ENCODE data around the gene MAOB. TPM values are rescaled to one million over a fixed set of nuclear protein-coding genes. Genes with fewer than 3 reads are reported as not detected.
A peak's percentile ranks its signal among the peaks of the same experiment; 100 is the strongest.
"Not testable (repeated sequence)": the region's sequence is repeated elsewhere in the genome, so short reads cannot be mapped to it uniquely, and the experiment has no call there.

The MAOB gene
- total RNA-seq, 2 donors from 2014 or later = 0.10 to 0.30 TPM

- Mint-ChIP-seq H3K9me3 (no peaks in the 10 kb centered on the region), H3K27me3 (ENCODE audit: low read depth) (peaks cover 19% of the 10 kb centered on the region), H3K36me3 (ENCODE audit: insufficient read depth in 2 of 2) (no peaks in the 10 kb centered on the region), H3K4me3 (no peak overlapping the region), H3K4me1 (ENCODE audit: low read depth) (no peaks in the 10 kb centered on the region), H3K27ac (no peak overlapping the region)
- no peak for DNase-seq
- ATAC-seq (replicated peaks in 1 of 2) = no peak
Measured at GRCh38 chrX:43735534-43735933, 146.7 kb downstream of the MAOB start.

- H3K4me1 Mint-ChIP-seq (ENCODE audit: low read depth) = no peaks in the 10 kb centered on the region
Measured at GRCh38 chrX:43734444-43734843, 147.8 kb downstream of the MAOB start.

GRCh38 chrX:43733699-43734098, 148.6 kb downstream of the MAOB start:
- Mint-ChIP-seq H3K4me3 (no peak overlapping the region), H3K4me1 (ENCODE audit: low read depth) (no peaks in the 10 kb centered on the region), H3K9me3 (no peaks in the 10 kb centered on the region), H3K27ac (no peak overlapping the region), H3K27me3 (ENCODE audit: low read depth) (peaks cover 10% of the 10 kb centered on the region), H3K36me3 (ENCODE audit: insufficient read depth in 2 of 2) (no peaks in the 10 kb centered on the region)
- DNase-seq (no peak), ATAC-seq (replicated peaks in 1 of 2) (no peak)

More at GRCh38 chrX:43734444-43734843, 147.8 kb downstream of the MAOB start:
- Mint-ChIP-seq H3K4me3 (no peak overlapping the region), H3K27me3 (ENCODE audit: low read depth) (peaks cover 17% of the 10 kb centered on the region), H3K36me3 (ENCODE audit: insufficient read depth in 2 of 2) (no peaks in the 10 kb centered on the region), H3K9me3 (no peaks in the 10 kb centered on the region), H3K27ac (no peak overlapping the region)
- no peak for ATAC-seq (replicated peaks in 1 of 2)
- DNase-seq = no peak

- ATAC-seq (replicated peaks in 1 of 2) (no peak), DNase-seq (no peak)
- Mint-ChIP-seq H3K27me3 (ENCODE audit: low read depth) (peaks cover 15% of the 10 kb centered on the region), H3K36me3 (ENCODE audit: insufficient read depth in 2 of 2) (no peaks in the 10 kb centered on the region), H3K4me3 (no peak overlapping the region), H3K4me1 (ENCODE audit: low read depth) (peaks cover 5% of the 10 kb centered on the region), H3K27ac (no peak overlapping the region), H3K9me3 (no peaks in the 10 kb centered on the region)
Measured at GRCh38 chrX:43731086-43731485, 151.2 kb downstream of the MAOB start.

- H3K36me3 Mint-ChIP-seq (ENCODE audit: insufficient read depth in 2 of 2) = peaks cover 0 to 3% of the 10 kb centered on the region in 2 donors
- no peak overlapping the region for H3K27ac Mint-ChIP-seq
- peaks cover 0 to 2% of the 10 kb centered on the region in 2 donors for H3K9me3 Mint-ChIP-seq
- H3K4me1 Mint-ChIP-seq (ENCODE audit: low read depth) = peaks cover 5% of the 10 kb centered on the region
- no peak overlapping the region for H3K4me3 Mint-ChIP-seq
- peaks cover 18% of the 10 kb centered on the region for H3K27me3 Mint-ChIP-seq (ENCODE audit: low read depth)
- no peak for DNase-seq
- no peak for ATAC-seq (replicated peaks in 1 of 2)
Measured at GRCh38 chrX:43728966-43729365, 153.3 kb downstream of the MAOB start.

GRCh38 chrX:43728002-43728401, 154.2 kb downstream of the MAOB start:
- H3K9me3 Mint-ChIP-seq = peaks cover 0 to 2% of the 10 kb centered on the region in 2 donors
- DNase-seq (no peak), ATAC-seq (replicated peaks in 1 of 2) (peak in 1 of 2 donors; percentile 22)
- peaks cover 0 to 3% of the 10 kb centered on the region in 2 donors for H3K36me3 Mint-ChIP-seq (ENCODE audit: insufficient read depth in 2 of 2)
- no peak overlapping the region for H3K4me3 Mint-ChIP-seq
- H3K4me1 Mint-ChIP-seq (ENCODE audit: low read depth) = peaks cover 5% of the 10 kb centered on the region
- no peak overlapping the region for H3K27ac Mint-ChIP-seq
- peaks cover 27% of the 10 kb centered on the region for H3K27me3 Mint-ChIP-seq (ENCODE audit: low read depth)

- H3K27me3 Mint-ChIP-seq (ENCODE audit: low read depth) = peaks cover 27% of the 10 kb centered on the region
- not testable (repeated sequence) for H3K27ac Mint-ChIP-seq; H3K36me3 Mint-ChIP-seq (ENCODE audit: insufficient read depth in 2 of 2); DNase-seq; ATAC-seq (replicated peaks in 1 of 2); H3K9me3 Mint-ChIP-seq; H3K4me3 Mint-ChIP-seq; H3K4me1 Mint-ChIP-seq (ENCODE audit: low read depth)
Measured at GRCh38 chrX:43727254-43727653, 155.0 kb downstream of the MAOB start.

- H3K4me3 Mint-ChIP-seq; DNase-seq; H3K4me1 Mint-ChIP-seq (ENCODE audit: low read depth); ATAC-seq (replicated peaks in 1 of 2); H3K9me3 Mint-ChIP-seq; H3K36me3 Mint-ChIP-seq (ENCODE audit: insufficient read depth in 2 of 2): not testable (repeated sequence)
- Mint-ChIP-seq H3K27ac (peak overlapping the region; percentile 52), H3K27me3 (ENCODE audit: low read depth) (peaks cover 17% of the 10 kb centered on the region)
Measured at GRCh38 chrX:43725227-43725626, 157.0 kb downstream of the MAOB start.

- peaks cover 0 to 2% of the 10 kb centered on the region in 2 donors for H3K9me3 Mint-ChIP-seq
- no peak for DNase-seq
- H3K4me1 Mint-ChIP-seq (ENCODE audit: low read depth) = no peaks in the 10 kb centered on the region
- ATAC-seq (replicated peaks in 1 of 2) = no peak
- peaks cover 11% of the 10 kb centered on the region for H3K27me3 Mint-ChIP-seq (ENCODE audit: low read depth)
- H3K27ac Mint-ChIP-seq = no peak overlapping the region
- no peak overlapping the region for H3K4me3 Mint-ChIP-seq
- H3K36me3 Mint-ChIP-seq (ENCODE audit: insufficient read depth in 2 of 2) = peaks cover 3% of the 10 kb centered on the region in 2 donors
Measured at GRCh38 chrX:43720961-43721360, 161.3 kb downstream of the MAOB start.

GRCh38 chrX:43720082-43720481, 162.2 kb downstream of the MAOB start:
- no peak for ATAC-seq (replicated peaks in 1 of 2)
- no peak for DNase-seq
- H3K4me1 Mint-ChIP-seq (ENCODE audit: low read depth) = no peaks in the 10 kb centered on the region
- H3K4me3 Mint-ChIP-seq = no peak overlapping the region
- no peak overlapping the region for H3K27ac Mint-ChIP-seq
- H3K27me3 Mint-ChIP-seq (ENCODE audit: low read depth) = peaks cover 10% of the 10 kb centered on the region
- H3K9me3 Mint-ChIP-seq = peaks cover 0 to 2% of the 10 kb centered on the region in 2 donors
- peaks cover 3% of the 10 kb centered on the region in 2 donors for H3K36me3 Mint-ChIP-seq (ENCODE audit: insufficient read depth in 2 of 2)

- no peaks in the 10 kb centered on the region for H3K9me3 Mint-ChIP-seq
- H3K27ac Mint-ChIP-seq = no peak overlapping the region
- peaks cover 9% of the 10 kb centered on the region for H3K27me3 Mint-ChIP-seq (ENCODE audit: low read depth)
Measured at GRCh38 chrX:43718956-43719355, 163.3 kb downstream of the MAOB start.

GRCh38 chrX:43718546-43718945, 163.7 kb downstream of the MAOB start:
- Mint-ChIP-seq H3K27me3 (ENCODE audit: low read depth) (peaks cover 5% of the 10 kb centered on the region), H3K36me3 (ENCODE audit: insufficient read depth in 2 of 2) (peaks cover 0 to 3% of the 10 kb centered on the region in 2 donors), H3K4me3 (no peak overlapping the region), H3K27ac (no peak overlapping the region), H3K9me3 (no peaks in the 10 kb centered on the region), H3K4me1 (ENCODE audit: low read depth) (no peaks in the 10 kb centered on the region)
- DNase-seq = no peak
- ATAC-seq (replicated peaks in 1 of 2) = no peak

More at GRCh38 chrX:43718956-43719355, 163.3 kb downstream of the MAOB start:
- Mint-ChIP-seq H3K4me1 (ENCODE audit: low read depth) (no peaks in the 10 kb centered on the region), H3K36me3 (ENCODE audit: insufficient read depth in 2 of 2) (peaks cover 0 to 3% of the 10 kb centered on the region in 2 donors), H3K4me3 (no peak overlapping the region)
- ATAC-seq (replicated peaks in 1 of 2) = no peak
- DNase-seq = no peak

GRCh38 chrX:43718081-43718480, 164.2 kb downstream of the MAOB start:
- H3K4me1 Mint-ChIP-seq (ENCODE audit: low read depth) = no peaks in the 10 kb centered on the region
- peak in 1 of 2 donors; percentile 32 for ATAC-seq (replicated peaks in 1 of 2)

GRCh38 chrX:43717161-43717560, 165.1 kb downstream of the MAOB start:
- Mint-ChIP-seq H3K9me3 (no peaks in the 10 kb centered on the region), H3K27me3 (ENCODE audit: low read depth) (no peaks in the 10 kb centered on the region), H3K27ac (no peak overlapping the region), H3K36me3 (ENCODE audit: insufficient read depth in 2 of 2) (no peaks in the 10 kb centered on the region), H3K4me1 (ENCODE audit: low read depth) (no peaks in the 10 kb centered on the region), H3K4me3 (no peak overlapping the region)
- ATAC-seq (replicated peaks in 1 of 2) (no peak), DNase-seq (no peak)

More at GRCh38 chrX:43718081-43718480, 164.2 kb downstream of the MAOB start:
- DNase-seq = no peak
- H3K27me3 Mint-ChIP-seq (ENCODE audit: low read depth) = peaks cover under 1% of the 10 kb centered on the region
- peaks cover 0 to 3% of the 10 kb centered on the region in 2 donors for H3K36me3 Mint-ChIP-seq (ENCODE audit: insufficient read depth in 2 of 2)
- no peak overlapping the region for H3K27ac Mint-ChIP-seq
- H3K9me3 Mint-ChIP-seq = no peaks in the 10 kb centered on the region
- H3K4me3 Mint-ChIP-seq = no peak overlapping the region

Measured in activated T-cell treated with anti-CD3 and anti-CD28 coated beads, Interleukin-2, amount 50 U/mL, for 72 hours (primary cell).